Loucy (cell line): ENCODE data around the gene PFAS.
A peak's percentile ranks its signal among the peaks of the same experiment; 100 is the strongest.

ENCODE experiments used
- CTCF ChIP-seq: fragments of 200-600 bp; sonication (generic); conservative IDR thresholded peaks from 2 replicates; pipeline ENCODE4 v1.5.1; 2014; ENCODE audit warnings: mild to moderate bottlenecking, antibody characterized with exemption, low read length
- EZH2phosphoT487 ChIP-seq: fragments of 200-600 bp; IDR thresholded peaks from 2 replicates; pipeline ENCODE4 v1.6.1; 2018; ENCODE audit warnings: antibody characterized with exemption, mild to moderate bottlenecking, moderate library complexity, borderline replicate concordance

- TF ChIP-seq CTCF (peak; percentile 40), EZH2phosphoT487 (no peak)
Observed at GRCh38 chr17:8237886-8238285, 11.2 kb upstream of the PFAS start.
